ENCODE measurements around the gene CDS1. TPM values are rescaled to one million over a fixed set of nuclear protein-coding genes. Genes with fewer than 3 reads are reported as not detected.
"Not testable (repeated sequence)": the region's sequence is repeated elsewhere in the genome, so short reads cannot be mapped to it uniquely, and the experiment has no call there.

CDS1 gene
- polyA plus RNA-seq (2013, experiment 1 of 2) = 7.4 TPM
- polyA plus RNA-seq (2013, experiment 2 of 2) = 8.1 TPM

- H3K4me2 ChIP-seq (ENCODE audit: low read length) = peak within 1 kb of the TSS; percentile 72
- no peak within 1 kb of the TSS for H4K5ac ChIP-seq (ENCODE audit: low read length)
- H3K56ac ChIP-seq (ENCODE audit: low read length) = peak within 1 kb of the TSS; percentile 90
- H3K4ac ChIP-seq (ENCODE audit: low read depth, low read length) = no peak within 1 kb of the TSS
- H2BK5ac ChIP-seq (ENCODE audit: low read length) = no peak within 1 kb of the TSS
- H2AK5ac ChIP-seq (ENCODE audit: low read length) = no peak within 1 kb of the TSS
- no peak within 1 kb of the TSS for H4K8ac ChIP-seq (ENCODE audit: low read depth, low read length)
- peak within 1 kb of the TSS; percentile 78 for H3K9ac ChIP-seq (ENCODE audit: low read length)
- H3K18ac ChIP-seq (ENCODE audit: low read length) = peak within 1 kb of the TSS; percentile 35
- peaks cover 3% of the 10 kb centered on the region for H3K4me1 ChIP-seq (ENCODE audit: control insufficient read depth, low read depth, low read length)
- H3K23ac ChIP-seq (ENCODE audit: low read length) = no peak within 1 kb of the TSS
- H3K4me3 ChIP-seq (ENCODE audit: low read length) = peak within 1 kb of the TSS; percentile 73
- WGBS (ENCODE audit: extremely low coverage, insufficient coverage, low lambda C conversion rate) = no CpG with 5 or more reads among the region's 88 CpGs
- H3K27me3 ChIP-seq (ENCODE audit: insufficient read depth, low read length, poor library complexity) = no peaks in the 10 kb centered on the region
- peak; percentile 76 for DNase-seq
- H3K79me2 ChIP-seq (ENCODE audit: control insufficient read depth, insufficient read depth, low read length) = peaks cover 19% of the 10 kb centered on the region
- peaks cover 8% of the 10 kb centered on the region for H3K79me1 ChIP-seq (ENCODE audit: low read length)
- H2BK15ac ChIP-seq (replicated peaks; ENCODE audit: low read depth) = no peak within 1 kb of the TSS
- no peaks in the 10 kb centered on the region for H3K36me3 ChIP-seq (ENCODE audit: control insufficient read depth, insufficient read depth, low read length)
- peak within 1 kb of the TSS; percentile 82 for H3K27ac ChIP-seq (ENCODE audit: low read depth, low read length)
- peak within 1 kb of the TSS; percentile 0 for H2BK120ac ChIP-seq (ENCODE audit: low read depth, low read length)
Measured at GRCh38 chr4:84582988-84583875, at the start of gene CDS1. Gene CDS1, plus strand, starts transcription at chr4:84583127. Its CDS starts 275 bp downstream, at chr4:84583402.

- H3K4me1 ChIP-seq (ENCODE audit: control insufficient read depth, low read depth, low read length) = no peaks in the 10 kb centered on the region
- H3K4me2 ChIP-seq (ENCODE audit: low read length) = no peak overlapping the region
- DNase-seq = no peak
- no peaks in the 10 kb centered on the region for H3K27me3 ChIP-seq (ENCODE audit: insufficient read depth, low read length, poor library complexity)
- H3K56ac ChIP-seq (ENCODE audit: low read length) = no peak overlapping the region
- H2AK5ac ChIP-seq (ENCODE audit: low read length) = no peak overlapping the region
- H4K5ac ChIP-seq (ENCODE audit: low read length) = no peak overlapping the region
- no peak overlapping the region for H2BK15ac ChIP-seq (replicated peaks; ENCODE audit: low read depth)
- no peak overlapping the region for H2BK5ac ChIP-seq (ENCODE audit: low read length)
- H3K79me1 ChIP-seq (ENCODE audit: low read length) = no peaks in the 10 kb centered on the region
- H3K4ac ChIP-seq (ENCODE audit: low read depth, low read length) = no peak overlapping the region
- H3K27ac ChIP-seq (ENCODE audit: low read depth, low read length) = no peak overlapping the region
- no peak overlapping the region for H3K9ac ChIP-seq (ENCODE audit: low read length)
- no peak overlapping the region for H2BK120ac ChIP-seq (ENCODE audit: low read depth, low read length)
- no peaks in the 10 kb centered on the region for H3K36me3 ChIP-seq (ENCODE audit: control insufficient read depth, insufficient read depth, low read length)
- no peak overlapping the region for H3K18ac ChIP-seq (ENCODE audit: low read length)
- no peak overlapping the region for H3K4me3 ChIP-seq (ENCODE audit: low read length)
- H4K8ac ChIP-seq (ENCODE audit: low read depth, low read length) = no peak overlapping the region
- no CpG with 5 or more reads among the region's 2 CpGs for WGBS (ENCODE audit: extremely low coverage, insufficient coverage, low lambda C conversion rate)
- no peak overlapping the region for H3K23ac ChIP-seq (ENCODE audit: low read length)
- no peaks in the 10 kb centered on the region for H3K79me2 ChIP-seq (ENCODE audit: control insufficient read depth, insufficient read depth, low read length)
Measured at GRCh38 chr4:84535901-84536300, 47.0 kb upstream of the CDS1 start.

GRCh38 chr4:84545093-84545492 is 37.8 kb upstream of the CDS1 start:
- Histone ChIP-seq H3K9ac (ENCODE audit: low read length) (no peak overlapping the region), H3K36me3 (ENCODE audit: control insufficient read depth, insufficient read depth, low read length) (no peaks in the 10 kb centered on the region), H3K4ac (ENCODE audit: low read depth, low read length) (no peak overlapping the region), H2BK5ac (ENCODE audit: low read length) (no peak overlapping the region), H3K4me1 (ENCODE audit: control insufficient read depth, low read depth, low read length) (no peaks in the 10 kb centered on the region), H3K79me2 (ENCODE audit: control insufficient read depth, insufficient read depth, low read length) (no peaks in the 10 kb centered on the region), H3K23ac (ENCODE audit: low read length) (no peak overlapping the region), H2BK120ac (ENCODE audit: low read depth, low read length) (no peak overlapping the region), H4K8ac (ENCODE audit: low read depth, low read length) (no peak overlapping the region), H3K18ac (ENCODE audit: low read length) (no peak overlapping the region), H2BK15ac (replicated peaks; ENCODE audit: low read depth) (no peak overlapping the region), H3K4me2 (ENCODE audit: low read length) (no peak overlapping the region), H3K79me1 (ENCODE audit: low read length) (no peaks in the 10 kb centered on the region), H2AK5ac (ENCODE audit: low read length) (no peak overlapping the region), H4K5ac (ENCODE audit: low read length) (no peak overlapping the region), H3K56ac (ENCODE audit: low read length) (no peak overlapping the region), H3K27ac (ENCODE audit: low read depth, low read length) (no peak overlapping the region), H3K4me3 (ENCODE audit: low read length) (no peak overlapping the region), H3K27me3 (ENCODE audit: insufficient read depth, low read length, poor library complexity) (no peaks in the 10 kb centered on the region)
- no peak for DNase-seq
- WGBS (ENCODE audit: extremely low coverage, insufficient coverage, low lambda C conversion rate) = no CpG with 5 or more reads among the region's 5 CpGs

DNA sequence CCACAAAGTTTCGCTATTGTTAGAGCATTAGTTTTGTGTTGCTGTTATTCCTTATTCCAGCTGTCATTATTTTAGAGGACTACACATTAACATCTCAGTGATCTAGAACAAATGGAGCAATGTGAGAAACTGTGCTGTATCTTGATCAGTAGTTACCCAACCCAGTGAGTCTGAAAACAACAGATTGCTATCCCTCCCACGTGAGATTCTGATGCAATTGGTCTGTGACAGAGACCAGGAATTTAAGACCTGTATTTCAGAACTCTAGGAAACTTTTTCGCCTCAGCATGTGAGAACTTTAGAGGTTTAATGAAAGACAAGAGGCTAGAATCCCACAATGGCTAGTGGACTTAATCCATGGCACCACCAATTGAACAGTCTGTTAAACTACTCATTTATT is 35.7 kb upstream of the CDS1 start:
- no peak overlapping the region for H2AK5ac ChIP-seq (ENCODE audit: low read length)
- H2BK15ac ChIP-seq (replicated peaks; ENCODE audit: low read depth) = no peak overlapping the region
- H3K27me3 ChIP-seq (ENCODE audit: insufficient read depth, low read length, poor library complexity) = no peaks in the 10 kb centered on the region
- H3K79me1 ChIP-seq (ENCODE audit: low read length) = no peaks in the 10 kb centered on the region
- H2BK120ac ChIP-seq (ENCODE audit: low read depth, low read length) = no peak overlapping the region
- WGBS (ENCODE audit: extremely low coverage, insufficient coverage, low lambda C conversion rate) = no CpG with 5 or more reads among the region's 3 CpGs
- no peak overlapping the region for H3K4ac ChIP-seq (ENCODE audit: low read depth, low read length)
- H3K18ac ChIP-seq (ENCODE audit: low read length) = no peak overlapping the region
- H4K5ac ChIP-seq (ENCODE audit: low read length) = no peak overlapping the region
- H3K9ac ChIP-seq (ENCODE audit: low read length) = no peak overlapping the region
- H3K4me2 ChIP-seq (ENCODE audit: low read length) = no peak overlapping the region
- no peak overlapping the region for H2BK5ac ChIP-seq (ENCODE audit: low read length)
- H3K4me3 ChIP-seq (ENCODE audit: low read length) = no peak overlapping the region
- H3K4me1 ChIP-seq (ENCODE audit: control insufficient read depth, low read depth, low read length) = no peaks in the 10 kb centered on the region
- H3K27ac ChIP-seq (ENCODE audit: low read depth, low read length) = no peak overlapping the region
- H3K36me3 ChIP-seq (ENCODE audit: control insufficient read depth, insufficient read depth, low read length) = no peaks in the 10 kb centered on the region
- H3K56ac ChIP-seq (ENCODE audit: low read length) = no peak overlapping the region
- H3K79me2 ChIP-seq (ENCODE audit: control insufficient read depth, insufficient read depth, low read length) = no peaks in the 10 kb centered on the region
- no peak overlapping the region for H4K8ac ChIP-seq (ENCODE audit: low read depth, low read length)
- peak; percentile 47 for DNase-seq
- no peak overlapping the region for H3K23ac ChIP-seq (ENCODE audit: low read length)

DNA sequence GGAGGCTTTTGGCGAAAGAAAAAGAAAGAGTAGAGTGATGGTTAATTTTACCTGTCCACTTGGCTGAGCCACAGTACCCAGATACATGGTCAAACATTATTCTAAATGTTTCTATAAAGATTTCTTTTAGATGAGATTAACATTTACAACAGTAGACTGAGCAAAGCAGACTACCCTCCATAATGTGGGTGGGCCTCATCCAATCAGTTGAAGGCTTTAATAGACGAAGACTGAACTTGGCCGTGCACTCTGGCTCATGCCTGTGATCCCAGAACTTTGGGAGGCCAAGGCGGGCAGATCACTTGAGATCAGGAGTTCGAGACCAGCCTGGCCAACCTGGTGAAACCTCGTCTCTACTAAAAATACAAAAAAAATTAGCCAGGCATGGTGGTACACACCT is 33.7 kb upstream of the CDS1 start:
- not testable (repeated sequence) for H3K23ac ChIP-seq (ENCODE audit: low read length); DNase-seq; H3K4me3 ChIP-seq (ENCODE audit: low read length); H3K4me1 ChIP-seq (ENCODE audit: control insufficient read depth, low read depth, low read length); H3K9ac ChIP-seq (ENCODE audit: low read length); H3K4ac ChIP-seq (ENCODE audit: low read depth, low read length); H4K8ac ChIP-seq (ENCODE audit: low read depth, low read length); H3K27me3 ChIP-seq (ENCODE audit: insufficient read depth, low read length, poor library complexity); H3K56ac ChIP-seq (ENCODE audit: low read length); H2BK5ac ChIP-seq (ENCODE audit: low read length); H3K18ac ChIP-seq (ENCODE audit: low read length); H3K4me2 ChIP-seq (ENCODE audit: low read length); H3K79me2 ChIP-seq (ENCODE audit: control insufficient read depth, insufficient read depth, low read length); H3K36me3 ChIP-seq (ENCODE audit: control insufficient read depth, insufficient read depth, low read length); H2AK5ac ChIP-seq (ENCODE audit: low read length); H3K27ac ChIP-seq (ENCODE audit: low read depth, low read length); H3K79me1 ChIP-seq (ENCODE audit: low read length); H2BK120ac ChIP-seq (ENCODE audit: low read depth, low read length); H4K5ac ChIP-seq (ENCODE audit: low read length); H2BK15ac ChIP-seq (replicated peaks; ENCODE audit: low read depth)
- no CpG with 5 or more reads among the region's 6 CpGs for WGBS (ENCODE audit: extremely low coverage, insufficient coverage, low lambda C conversion rate)
